OCI-LY3 (cell line): ENCODE data around the gene MED22.
"Not testable (repeated sequence)": the region's sequence is repeated elsewhere in the genome, so short reads cannot be mapped to it uniquely, and the experiment has no call there.

Experiments used
- CTCF ChIP-seq: fragments of 200-600, 300-600 bp; sonication (generic); IDR thresholded peaks from 2 replicates; pipeline ENCODE4 v1.5.1; 2014; ENCODE audit warnings: antibody characterized with exemption, low read length, low read depth
- EZH2phosphoT487 ChIP-seq: fragments of 200-600 bp; shearing (Covaris generic); IDR thresholded peaks from 2 replicates; pipeline ENCODE4 v1.6.1; 2018; ENCODE audit warnings: antibody characterized with exemption, mixed run types, low read depth

GRCh38 chr9:133317551-133317950 is 30.4 kb downstream of the MED22 start:
- not testable (repeated sequence) for TF ChIP-seq CTCF, EZH2phosphoT487
